Suprapubic skin (tissue), 4 donors: ENCODE data around the gene PCNT.

Source experiments
- CTCF ChIP-seq, 2 donors: fragments of 200-600 bp in 1 of 2; fragments of 450-650 bp in 1 of 2; sonication (generic) in 1 of 2; IDR thresholded peaks; one replicate each; pipeline ENCODE4 v1.5.1; 2016 to 2019; ENCODE audit warnings: antibody characterized with exemption in 2 of 2, mild to moderate bottlenecking in 1 of 2, moderate library complexity in 1 of 2
- EP300 ChIP-seq: sonication (generic); formaldehyde crosslinking; IDR thresholded peaks from one replicate; pipeline ENCODE4 v1.6.1; 2017; ENCODE audit warnings: antibody characterized with exemption
- POLR2A ChIP-seq, 2 donors: fragments of 450-650 bp; IDR thresholded peaks; one replicate each; pipeline ENCODE4 v1.6.1; 2017; ENCODE audit warnings: antibody characterized with exemption in 2 of 2, mild to moderate bottlenecking in 2 of 2, moderate library complexity in 2 of 2
- POLR2AphosphoS5 ChIP-seq, 3 donors: sonication (generic); formaldehyde crosslinking; IDR thresholded peaks; one replicate each; pipeline ENCODE4 v1.6.1; 2017; ENCODE audit warnings: antibody characterized with exemption in 3 of 3

- TF ChIP-seq CTCF (IDR thresholded peaks at IDR 0.05) = no peak
- no peak for TF ChIP-seq POLR2AphosphoS5 (IDR thresholded peaks at IDR 0.05)
- no peak for TF ChIP-seq POLR2A (IDR thresholded peaks at IDR 0.05)
- no peak for TF ChIP-seq EP300
These were observed 22.6 kb downstream of the PCNT start for GRCh38 chr21:46346296-46347202.
